Measurements from ENCODE around the gene CLCN7. TPM values are rescaled to one million over a fixed set of nuclear protein-coding genes. Genes with fewer than 3 reads are reported as not detected.

CLCN7 gene
- total RNA-seq, 6 donors from 2014 or later: 78.0 to 463 (median 147) TPM

GRCh38 chr16:1495211-1495888 is 20.5 kb upstream of the CLCN7 start:
- peaks cover 17 to 25% (median 18%) of the 10 kb centered on the region in 4 donors for H3K4me1 ChIP-seq
- ATAC-seq (ENCODE audit: low FRiP score in 2 of 2) (no peak), DNase-seq (peak in 1 of 2 donors; percentile 75)
- WGBS, 2 donors: 96 to 98% methylated on average over 15 to 39 of the region's 39 CpGs
- H3K27me3 ChIP-seq: no peaks in the 10 kb centered on the region
- peaks cover 3 to 56% (median 35%) of the 10 kb centered on the region in 4 donors for H3K36me3 ChIP-seq
- H3K4me3 ChIP-seq: no peak overlapping the region
- peak overlapping the region in 1 of 4 donors; percentile 90 for H3K27ac ChIP-seq
- H3K9me3 ChIP-seq: no peaks in the 10 kb centered on the region
- TF ChIP-seq CTCF (IDR thresholded peaks at IDR 0.05) (no peak), EP300 (IDR thresholded peaks at IDR 0.05) (no peak), POLR2A (IDR thresholded peaks at IDR 0.05) (no peak), POLR2AphosphoS5 (IDR thresholded peaks at IDR 0.05) (no peak)

GRCh38 chr16:1494711-1495110 is 19.9 kb upstream of the CLCN7 start:
- Histone ChIP-seq H3K27ac (peak overlapping the region in 2 of 4 donors; percentile 90 to 91), H3K4me1 (peaks cover 17 to 25% (median 18%) of the 10 kb centered on the region in 4 donors), H3K36me3 (peaks cover 3 to 49% (median 29%) of the 10 kb centered on the region in 4 donors), H3K27me3 (no peaks in the 10 kb centered on the region), H3K4me3 (peak overlapping the region in 1 of 4 donors; percentile 84), H3K9me3 (no peaks in the 10 kb centered on the region)
- DNase-seq (no peak), ATAC-seq (ENCODE audit: low FRiP score in 2 of 2) (no peak)
- 73 to 78% methylated on average over 6 to 13 of the region's 13 CpGs for WGBS, 2 donors
- TF ChIP-seq POLR2AphosphoS5 (IDR thresholded peaks at IDR 0.05) (peak in 1 of 2 donors; percentile 25), POLR2A (IDR thresholded peaks at IDR 0.05) (no peak)

GRCh38 chr16:1494129-1494640 is 19.4 kb upstream of the CLCN7 start:
- ATAC-seq (ENCODE audit: low FRiP score in 2 of 2): peak; percentile 5 to 13
- Histone ChIP-seq H3K9me3 (no peaks in the 10 kb centered on the region), H3K27ac (peak overlapping the region; percentile 90 to 92 (median 90)), H3K4me3 (peak overlapping the region; percentile 51 to 93 (median 78)), H3K4me1 (peaks cover 17 to 25% (median 18%) of the 10 kb centered on the region in 4 donors), H3K27me3 (no peaks in the 10 kb centered on the region), H3K36me3 (peaks cover 3 to 44% (median 23%) of the 10 kb centered on the region in 4 donors)
- TF ChIP-seq CTCF (IDR thresholded peaks at IDR 0.05) (peak; percentile 43 to 72 (median 66)), EP300 (IDR thresholded peaks at IDR 0.05) (no peak)
- peak; percentile 44 to 74 for DNase-seq
- 10 to 27% methylated on average over 2 to 25 of the region's 25 CpGs for WGBS, 2 donors

- peak in 1 of 2 donors; percentile 44 for ATAC-seq (ENCODE audit: low FRiP score in 2 of 2)
- Histone ChIP-seq H3K4me3 (peak overlapping the region; percentile 51 to 93 (median 78)), H3K4me1 (peaks cover 17 to 25% (median 18%) of the 10 kb centered on the region in 4 donors), H3K9me3 (no peaks in the 10 kb centered on the region), H3K27ac (peak overlapping the region; percentile 90 to 92 (median 90)), H3K27me3 (no peaks in the 10 kb centered on the region), H3K36me3 (peaks cover 0 to 41% (median 20%) of the 10 kb centered on the region in 4 donors)
- DNase-seq: no peak
- no peak for TF ChIP-seq EP300 (IDR thresholded peaks at IDR 0.05)
- no peak for TF ChIP-seq POLR2A (IDR thresholded peaks at IDR 0.05)
- TF ChIP-seq POLR2AphosphoS5 (IDR thresholded peaks at IDR 0.05): no peak
- no peak for TF ChIP-seq CTCF (IDR thresholded peaks at IDR 0.05)
- 0 to 3% methylated on average over 7 to 10 of the region's 30 CpGs for WGBS, 2 donors
Measured at GRCh38 chr16:1493746-1494094, 18.9 kb upstream of the CLCN7 start.

GRCh38 chr16:1492923-1493745 is 18.3 kb upstream of the CLCN7 start, which contains the start of gene TELO2:
Gene TELO2, plus strand, starts transcription at chr16:1493360. Its CDS starts 922 bp downstream, at chr16:1494282.
- Histone ChIP-seq H3K4me3 (peak within 1 kb of the TSS; percentile 51 to 93 (median 78)), H3K36me3 (peaks cover 0 to 36% (median 18%) of the 10 kb centered on the region in 4 donors), H3K27me3 (no peaks in the 10 kb centered on the region), H3K9me3 (no peaks in the 10 kb centered on the region), H3K27ac (peak within 1 kb of the TSS; percentile 90 to 92 (median 90)), H3K4me1 (peaks cover 17 to 25% (median 18%) of the 10 kb centered on the region in 4 donors)
- peak; percentile 91 to 97 for ATAC-seq (ENCODE audit: low FRiP score in 2 of 2)
- no peak for TF ChIP-seq EP300 (IDR thresholded peaks at IDR 0.05)
- peak in 1 of 4 donors; percentile 47 for TF ChIP-seq POLR2A (IDR thresholded peaks at IDR 0.05)
- TF ChIP-seq CTCF (IDR thresholded peaks at IDR 0.05): peak in 3 of 6 experiments; percentile 18 to 44 (median 29)
- TF ChIP-seq POLR2AphosphoS5 (IDR thresholded peaks at IDR 0.05): peak in 1 of 2 donors; percentile 59
- DNase-seq: peak; percentile 85 to 97
- 1 to 3% methylated on average over 8 to 37 of the region's 89 CpGs for WGBS, 2 donors

Measured in upper lobe of left lung (tissue), 6 donors.